Measurements from ENCODE around the gene GZMM. TPM values are rescaled to one million over a fixed set of nuclear protein-coding genes. Genes with fewer than 3 reads are reported as not detected.

The GZMM gene
- total RNA-seq, 1 donor from 2014 or later, result 48.2 TPM

- intact Hi-C loops (cut with micrococcal nuclease), result loop anchor here (1.0 to 2.0 kb wide), 3 partner anchors 20 to 152 kb away; partner anchors contain the start of genes BSG, CDC34 and RNF126
Measured at GRCh38 chr19:511101-511851, 32.6 kb upstream of the GZMM start.

GRCh38 chr19:512547-513365, 31.1 kb upstream of the GZMM start:
- intact Hi-C loops (cut with micrococcal nuclease), result no loop called here

- intact Hi-C loops (cut with micrococcal nuclease), result no loop called here
Measured at GRCh38 chr19:513368-514165, 30.3 kb upstream of the GZMM start.

- intact Hi-C loops (cut with micrococcal nuclease), result no loop called here
Measured at GRCh38 chr19:514166-514663, 29.6 kb upstream of the GZMM start.

GRCh38 chr19:517721-518597, 25.9 kb upstream of the GZMM start:
- intact Hi-C loops (cut with micrococcal nuclease), result no loop called here

GRCh38 chr19:518598-519231, 25.1 kb upstream of the GZMM start:
- intact Hi-C loops (cut with micrococcal nuclease), result no loop called here

GRCh38 chr19:519449-519865, 24.4 kb upstream of the GZMM start:
- intact Hi-C loops (cut with micrococcal nuclease), result no loop called here

GRCh38 chr19:522726-523125, 21.1 kb upstream of the GZMM start:
- intact Hi-C loops (cut with micrococcal nuclease), result no loop called here

GRCh38 chr19:524062-524674, 19.7 kb upstream of the GZMM start:
- intact Hi-C loops (cut with micrococcal nuclease), result no loop called here

- intact Hi-C loops (cut with micrococcal nuclease), result no loop called here
Measured at GRCh38 chr19:525029-525428, 18.8 kb upstream of the GZMM start.

GRCh38 chr19:525857-526419, 17.9 kb upstream of the GZMM start:
- intact Hi-C loops (cut with micrococcal nuclease), result no loop called here

- intact Hi-C loops (cut with micrococcal nuclease), result loop anchor here (1.0 kb wide), 1 partner anchor 19 kb away; no protein-coding TSS in a partner anchor
Measured at GRCh38 chr19:530134-531008, 13.5 kb upstream of the GZMM start.

- intact Hi-C loops (cut with micrococcal nuclease), result loop anchor here (1.0 kb wide), 1 partner anchor 20 kb away; no protein-coding TSS in a partner anchor
Measured at GRCh38 chr19:531009-531752, 12.7 kb upstream of the GZMM start.

- intact Hi-C loops (cut with micrococcal nuclease), result loop anchor here (1.0 to 2.0 kb wide), 2 partner anchors 21 to 41 kb away; partner anchors contain the start of gene BSG
Measured at GRCh38 chr19:531753-532560, 11.9 kb upstream of the GZMM start, which contains the start of gene CDC34. Gene CDC34, plus strand, starts transcription at chr19:531760. Its CDS starts 172 bp downstream, at chr19:531932.

GRCh38 chr19:532561-533363, 11.1 kb upstream of the GZMM start:
- intact Hi-C loops (cut with micrococcal nuclease), result loop anchor here (2.0 kb wide), 1 partner anchor 40 kb away; the partner anchor contains the start of gene BSG
